ENCODE measurements around the gene TCHP. TPM values are rescaled to one million over a fixed set of nuclear protein-coding genes. Genes with fewer than 3 reads are reported as not detected.

Gene TCHP
- total and polyA plus RNA-seq, 2 experiments from 2014 or later: 3.1 to 6.2 TPM

GRCh38 chr12:109940339-109940923, 40.4 kb downstream of the TCHP start:
- Histone ChIP-seq H3K36me3 (ENCODE audit: insufficient read depth) (no peaks in the 10 kb centered on the region), H3K27ac (ENCODE audit: low read depth) (no peak overlapping the region), H3K4me1 (ENCODE audit: insufficient read depth) (peaks cover 2% of the 10 kb centered on the region), H4K20me1 (replicated peaks; ENCODE audit: insufficient read depth) (no peaks in the 10 kb centered on the region), H3K79me2 (replicated peaks; ENCODE audit: insufficient read depth) (no peaks in the 10 kb centered on the region), H3K27me3 (ENCODE audit: insufficient read depth) (no peaks in the 10 kb centered on the region), H3K4me3 (no peak overlapping the region), H3K4me2 (no peak overlapping the region), H3F3A (replicated peaks; ENCODE audit: low read depth) (no peaks in the 10 kb centered on the region), H3K9me2 (ENCODE audit: insufficient read depth) (no peaks in the 10 kb centered on the region), H2AFZ (no peak overlapping the region)
- H3K36me3 Mint-ChIP-seq (ENCODE audit: low read depth): peaks cover 12% of the 10 kb centered on the region; the same call in 1 of the 3 replicates
- DNase-seq (ENCODE audit: low spot score): no peak
- peaks cover 4% of the 10 kb centered on the region for H3K27me3 Mint-ChIP-seq (ENCODE audit: insufficient read depth, low read depth, poor library complexity)
- TF ChIP-seq EZH2 (IDR thresholded peaks at IDR 0.05; ENCODE audit: low read depth, unreplicated experiment): no peak
- TF ChIP-seq ZNF114 (CRISPR knock-in tag; IDR thresholded peaks at IDR 0.05): no peak
- TF ChIP-seq EZH2phosphoT487 (IDR thresholded peaks at IDR 0.05; ENCODE audit: unreplicated experiment): no peak
- TF ChIP-seq NANOG (IDR thresholded peaks at IDR 0.05; ENCODE audit: borderline replicate concordance): no peak
- no peak for TF ChIP-seq ZNF462 (CRISPR knock-in tag; IDR thresholded peaks at IDR 0.05)
- TF ChIP-seq CREB1 (CRISPR knock-in tag; IDR thresholded peaks at IDR 0.05; ENCODE audit: low read depth): no peak
- no peak for TF ChIP-seq POLR2AphosphoS5 (IDR thresholded peaks at IDR 0.05; ENCODE audit: low read depth)
- no peak for TF ChIP-seq ETS1 (IDR thresholded peaks at IDR 0.05)
- TF ChIP-seq REST (IDR thresholded peaks at IDR 0.05; ENCODE audit: unreplicated experiment): no peak
- H3K27ac Mint-ChIP-seq: no peak overlapping the region
- H3K4me1 Mint-ChIP-seq: peaks cover 12% of the 10 kb centered on the region; the same call in 2 of the 3 replicates
- ATAC-seq: no peak
- no peaks in the 10 kb centered on the region for H3K9me3 Mint-ChIP-seq
- H3K4me3 Mint-ChIP-seq: no peak overlapping the region
